ENCODE data around the gene ZC3HAV1.
"Not testable (repeated sequence)": the region's sequence is repeated elsewhere in the genome, so short reads cannot be mapped to it uniquely, and the experiment has no call there.

Gene ZC3HAV1

DNA sequence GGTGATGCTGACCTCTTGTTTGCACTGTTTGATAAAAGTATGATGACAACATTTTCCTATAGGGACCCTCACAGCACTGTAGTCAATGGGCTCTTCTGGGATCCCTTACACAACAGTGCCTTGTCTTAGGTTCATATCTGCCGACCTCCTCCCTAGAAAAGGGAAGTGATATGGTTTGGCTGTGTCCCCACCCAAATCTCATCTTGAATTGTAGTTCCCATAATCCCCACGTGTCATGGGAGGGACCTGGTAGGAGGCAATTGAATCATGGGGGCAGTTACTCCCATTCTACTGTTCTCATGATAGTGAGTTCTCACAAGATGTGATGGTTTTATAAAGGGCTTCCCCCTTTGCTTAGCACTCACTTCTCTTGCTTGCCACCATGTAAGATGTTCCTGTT is 23.1 kb downstream of the ZC3HAV1 start:
- no peak for DNase-seq (ENCODE audit: low spot score)

DNA sequence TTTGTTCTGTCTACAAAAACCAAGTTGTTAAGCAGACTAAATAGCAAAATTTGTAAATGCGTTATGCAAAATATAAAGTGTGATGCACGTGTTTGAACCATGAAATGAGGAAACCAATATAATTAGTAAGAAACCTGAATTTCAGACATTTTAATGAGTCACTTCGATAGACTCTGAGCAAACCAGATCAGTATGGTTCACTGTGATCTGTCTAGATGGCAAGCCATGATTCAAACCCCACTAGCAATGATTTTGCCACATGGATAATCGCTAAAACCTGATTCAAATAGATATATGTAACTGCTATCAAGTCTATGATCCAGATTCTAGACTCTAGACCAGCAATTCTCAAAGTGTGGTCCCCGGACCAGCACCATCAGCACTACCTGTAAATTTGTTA is 24.8 kb downstream of the ZC3HAV1 start:
- no peak for DNase-seq (ENCODE audit: low spot score)

DNA sequence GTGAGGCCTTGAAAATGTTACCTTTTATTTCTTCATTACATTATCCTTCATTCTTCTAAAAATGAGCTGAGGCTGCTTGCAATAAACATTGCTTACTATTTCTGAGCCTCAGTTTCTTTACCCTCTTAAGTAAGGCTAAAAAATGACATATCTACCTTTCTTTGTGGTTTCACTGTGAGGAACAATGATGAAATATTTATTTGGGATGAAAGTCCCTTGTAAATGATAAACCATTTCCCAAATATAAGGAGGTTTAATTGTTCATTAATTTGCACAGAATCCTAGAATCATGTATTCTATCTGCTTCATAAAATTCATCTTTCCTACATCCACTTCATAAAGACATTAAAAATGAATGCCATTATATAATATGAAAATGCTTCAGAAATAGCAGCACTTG is 27.9 kb downstream of the ZC3HAV1 start:
- DNase-seq (ENCODE audit: low spot score) = no peak

DNA sequence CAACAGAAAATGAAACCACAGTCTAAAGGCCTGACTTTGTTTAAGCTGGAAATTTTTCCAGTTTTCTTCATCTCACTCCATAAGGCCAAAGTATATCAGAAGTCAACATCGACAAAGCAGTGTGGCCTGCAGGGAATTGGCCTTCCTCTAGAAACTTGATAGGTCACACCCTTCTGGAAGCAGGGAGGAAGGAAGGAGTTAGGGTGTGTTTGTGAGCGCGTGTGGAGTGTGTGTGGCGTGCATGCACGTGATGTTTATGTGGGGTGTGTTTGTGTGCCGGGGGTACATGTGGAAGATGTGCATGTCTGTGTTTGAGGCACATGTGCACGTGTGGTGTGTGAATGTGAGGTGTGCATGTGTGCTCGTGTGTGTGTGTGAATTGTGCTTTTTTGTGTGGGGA is 28.6 kb downstream of the ZC3HAV1 start:
- DNase-seq (ENCODE audit: low spot score) = no peak

DNA sequence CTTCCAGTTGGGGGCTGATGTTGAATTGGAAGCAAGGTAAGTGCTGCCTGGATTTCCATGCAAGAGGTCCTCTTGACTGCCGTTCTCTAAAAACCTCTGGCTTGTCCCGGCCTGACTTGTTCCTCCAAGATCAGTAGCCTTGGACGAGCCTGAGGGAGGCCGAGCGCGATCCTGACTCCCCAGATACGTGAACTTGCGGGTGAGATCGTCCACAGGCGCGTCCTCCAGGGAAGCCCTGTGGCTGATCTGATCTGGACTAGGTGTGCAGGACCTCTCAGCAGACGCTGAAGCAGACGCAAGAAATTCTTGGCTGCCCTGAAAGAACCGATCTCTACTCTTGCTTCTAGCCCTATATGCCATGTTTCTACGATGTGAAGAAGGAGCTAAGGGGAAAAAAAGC is 29.7 kb downstream of the ZC3HAV1 start:
- DNase-seq (ENCODE audit: low spot score) = no peak

DNA sequence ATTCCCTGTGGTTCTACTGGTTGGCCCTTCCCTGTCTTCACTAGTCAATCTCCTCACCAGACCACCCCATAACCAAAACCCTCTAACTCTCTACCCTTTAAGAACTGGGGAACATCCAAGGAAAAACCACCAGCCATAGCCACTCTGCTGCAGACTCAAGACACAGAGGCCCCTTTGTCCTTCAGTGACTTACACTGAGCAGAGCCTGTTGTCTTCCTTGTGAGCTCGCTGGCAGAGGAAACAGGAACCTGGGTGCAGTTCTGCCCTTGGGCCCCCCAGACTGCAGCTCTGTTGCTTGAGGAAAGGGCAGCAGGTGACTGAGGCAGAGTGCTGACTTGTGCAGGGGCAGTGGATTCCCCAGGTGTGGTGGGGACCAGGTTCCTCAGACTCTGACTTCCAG is 30.6 kb downstream of the ZC3HAV1 start:
- DNase-seq (ENCODE audit: low spot score) = no peak

DNA sequence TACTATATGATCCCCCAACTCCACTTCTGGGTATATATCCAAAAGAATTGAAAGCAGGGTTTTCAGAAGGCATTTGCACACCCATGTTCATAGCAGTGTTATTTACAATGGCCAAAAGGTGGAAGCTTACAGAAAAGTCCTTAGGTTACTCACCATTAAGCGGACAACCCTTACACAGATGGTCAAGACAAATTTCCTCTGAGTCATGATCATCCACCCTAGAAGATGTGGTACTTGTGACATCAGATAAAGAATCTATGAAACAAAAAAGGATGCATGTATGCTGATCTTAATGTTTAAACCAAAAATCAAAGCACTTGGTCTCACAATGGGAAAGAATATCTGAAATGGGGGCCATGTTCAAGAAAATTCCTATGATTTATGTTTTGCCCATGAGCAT is 31.1 kb downstream of the ZC3HAV1 start:
- DNase-seq (ENCODE audit: low spot score) = no peak

DNA sequence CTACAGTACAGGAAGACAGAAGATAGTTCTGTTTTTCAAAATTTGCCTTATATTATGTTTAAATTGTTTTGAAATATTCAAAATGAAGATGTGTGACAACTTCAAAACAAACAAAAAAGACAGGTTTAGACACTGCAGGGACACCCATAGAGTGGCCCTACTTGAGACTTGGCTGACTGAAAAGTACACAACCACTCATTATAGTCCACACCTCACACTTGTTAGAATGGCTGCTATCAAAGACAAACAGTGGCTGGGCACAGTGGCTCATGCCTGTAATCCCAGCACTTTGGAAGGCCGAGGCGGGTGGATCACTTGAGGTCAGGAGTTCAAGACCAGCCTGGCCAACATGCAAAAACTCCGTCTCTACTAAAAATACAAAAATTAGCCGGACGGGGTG is 31.8 kb downstream of the ZC3HAV1 start:
- not testable (repeated sequence) for DNase-seq (ENCODE audit: low spot score)

DNA sequence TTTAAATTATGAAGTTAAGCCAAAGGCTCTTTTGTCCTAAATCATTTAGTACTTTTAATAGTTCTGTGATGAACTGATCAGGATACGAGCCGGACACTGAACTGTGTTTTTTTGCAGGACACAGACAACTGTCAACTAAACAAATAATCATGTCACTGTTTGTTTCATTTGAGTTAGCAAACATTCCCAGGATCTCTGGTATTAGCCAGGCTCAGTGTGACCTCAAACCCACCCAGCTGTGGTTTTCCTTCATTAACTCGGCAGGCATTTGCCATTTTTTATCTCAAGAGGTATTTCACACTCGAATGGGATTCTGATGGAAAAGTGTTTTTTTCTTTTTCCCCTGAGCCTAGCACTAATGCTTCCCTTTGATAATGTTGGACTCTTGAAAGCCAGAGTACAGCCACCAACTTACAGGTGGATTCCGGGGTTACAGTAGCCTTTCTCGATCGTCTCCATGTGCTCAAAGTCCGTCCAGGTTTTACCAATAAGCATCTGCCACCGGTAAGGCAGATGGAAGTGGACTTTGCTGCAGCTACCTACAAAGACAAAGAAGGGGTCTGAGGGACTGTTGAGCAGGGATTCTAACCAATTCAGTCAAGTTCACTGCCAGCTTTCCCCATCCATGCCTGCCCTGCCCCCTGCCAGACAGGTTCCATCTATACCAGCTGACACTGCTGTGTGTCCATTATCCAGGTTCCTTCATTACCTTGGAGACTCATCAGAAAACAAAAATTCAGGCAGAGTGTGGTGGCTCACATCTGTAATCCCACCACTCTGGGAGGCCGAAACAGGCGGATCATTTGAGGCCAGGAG is 33.4 kb downstream of the ZC3HAV1 start:
- no peak for DNase-seq (ENCODE audit: low spot score)

DNA sequence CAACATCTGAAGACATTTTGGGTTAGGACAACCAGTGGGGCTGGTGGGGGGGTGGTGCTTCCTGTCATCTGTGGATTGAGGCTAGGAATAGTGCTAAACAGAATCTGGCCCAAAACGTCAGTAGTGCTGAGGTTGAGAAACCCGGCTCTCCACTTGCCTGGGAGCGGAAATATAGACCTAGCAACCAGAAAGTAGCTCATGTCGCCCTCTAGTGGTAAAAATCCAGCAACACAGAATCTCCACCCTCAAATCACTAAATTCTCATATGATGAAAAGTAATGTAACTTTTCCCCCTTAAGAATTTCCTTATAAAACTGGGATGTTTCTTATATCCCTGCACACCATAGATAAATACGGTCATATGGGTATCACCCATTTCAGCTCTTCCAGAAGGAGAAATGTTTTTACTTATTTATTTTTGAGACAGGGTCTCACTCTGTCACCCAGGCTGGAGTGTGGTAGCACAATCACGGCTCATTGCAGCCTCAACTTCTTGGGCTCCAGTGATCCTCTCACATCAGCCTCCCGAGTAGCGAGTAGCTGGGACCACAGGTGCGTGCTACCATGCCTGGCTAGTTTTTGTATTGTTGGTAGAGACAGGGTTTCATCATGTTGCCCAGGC is 34.4 kb downstream of the ZC3HAV1 start:
- peak; percentile 91 for DNase-seq (ENCODE audit: low spot score)

DNA sequence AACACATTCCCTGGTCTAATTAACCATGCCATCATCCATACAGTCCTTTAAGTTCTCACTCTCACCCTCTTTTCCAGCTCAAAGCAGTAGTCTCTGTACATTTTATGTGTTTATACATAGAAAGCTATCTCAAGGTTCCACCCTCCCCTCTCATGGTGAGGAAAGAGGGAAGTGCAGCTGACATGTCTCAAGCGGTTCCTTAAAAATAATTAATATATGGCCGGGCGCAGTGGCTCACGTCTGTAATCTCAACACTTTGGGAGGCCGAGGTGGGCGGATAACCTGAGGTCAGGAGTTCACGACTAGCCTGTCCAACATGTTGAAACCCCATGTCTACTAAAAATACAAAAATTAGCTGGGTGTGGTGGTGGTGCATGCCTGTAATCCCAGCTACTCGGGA is 36.7 kb downstream of the ZC3HAV1 start:
- no peak for DNase-seq (ENCODE audit: low spot score)

DNA sequence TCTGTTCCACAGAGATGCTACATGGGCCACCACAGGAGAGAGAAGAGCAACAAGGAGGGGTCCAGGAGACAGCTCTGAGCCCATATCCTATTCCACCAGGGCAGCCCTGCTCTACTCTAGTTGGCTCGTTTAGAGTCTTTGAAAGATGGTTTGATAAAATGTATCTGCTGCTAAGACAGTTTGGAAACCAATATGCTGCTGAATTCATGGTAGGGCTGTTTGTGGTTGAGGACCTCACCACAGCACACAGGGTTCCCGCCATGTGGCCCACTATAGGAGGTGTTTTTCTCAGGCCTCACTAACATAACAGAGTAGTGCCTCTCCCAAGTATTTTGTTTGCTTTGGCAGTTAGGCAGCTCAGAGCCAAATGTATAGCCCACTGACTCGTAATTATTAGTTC is 37.8 kb downstream of the ZC3HAV1 start:
- no peak for DNase-seq (ENCODE audit: low spot score)

DNA sequence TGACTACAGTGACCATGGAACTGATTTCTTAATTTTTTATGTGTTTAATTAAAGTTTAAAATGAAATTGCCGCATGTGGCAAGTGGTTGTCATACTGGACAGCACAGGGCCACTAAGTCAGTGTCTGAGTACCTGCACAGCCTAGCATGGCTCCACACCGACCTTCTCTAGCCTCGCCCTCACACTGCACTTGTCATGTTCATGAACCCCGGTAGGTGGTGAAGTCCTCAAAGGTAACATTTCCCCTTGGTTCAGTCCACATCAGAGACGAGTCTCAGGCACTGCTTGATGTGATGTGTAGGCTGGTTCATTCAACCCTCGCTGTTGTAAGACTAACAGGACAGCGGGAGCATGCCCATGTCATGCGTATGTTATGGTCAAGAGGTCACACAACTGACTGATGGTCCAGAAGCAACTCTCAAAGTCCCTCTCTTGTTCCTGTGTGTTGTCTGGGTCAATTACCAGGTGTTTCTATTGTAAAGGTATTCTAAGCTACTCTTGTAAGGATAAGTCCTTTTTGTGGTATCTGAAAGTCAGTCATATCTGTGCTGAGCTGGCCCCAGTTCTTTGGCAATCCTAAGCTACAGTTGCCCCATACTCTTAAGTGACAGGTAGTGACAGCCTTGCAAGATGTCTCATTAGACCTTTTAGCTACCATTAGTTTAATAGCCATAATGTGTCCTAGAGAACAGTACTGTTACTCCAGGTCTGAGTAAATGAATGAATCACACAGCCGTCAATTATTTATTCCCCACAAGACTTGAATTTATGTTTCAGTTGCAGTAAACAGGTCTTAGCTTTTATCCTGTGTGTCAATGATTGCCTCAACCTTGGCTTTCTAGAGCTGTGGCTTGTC is 40.7 kb downstream of the ZC3HAV1 start:
- no peak for DNase-seq (ENCODE audit: low spot score)

DNA sequence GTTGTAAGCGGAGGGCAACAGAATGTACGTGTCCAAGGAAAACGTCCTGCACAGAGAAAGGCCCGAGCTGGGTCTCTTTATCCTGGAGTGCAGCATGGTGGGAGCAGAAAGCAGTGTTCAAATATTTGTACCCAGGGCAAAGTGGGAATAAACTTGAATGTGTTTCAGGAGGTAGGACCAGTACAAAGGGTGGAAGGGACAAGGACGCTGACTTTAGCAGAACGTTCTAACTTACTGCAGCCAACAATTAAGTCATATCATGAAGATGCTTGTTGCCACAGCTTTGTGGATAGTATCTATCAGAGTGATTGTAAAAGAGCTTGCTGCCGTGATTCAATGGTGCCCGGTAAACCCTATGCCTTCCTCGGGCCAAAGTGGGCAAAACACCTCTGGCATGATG is 43.2 kb downstream of the ZC3HAV1 start:
- no peak for DNase-seq (ENCODE audit: low spot score)

DNA sequence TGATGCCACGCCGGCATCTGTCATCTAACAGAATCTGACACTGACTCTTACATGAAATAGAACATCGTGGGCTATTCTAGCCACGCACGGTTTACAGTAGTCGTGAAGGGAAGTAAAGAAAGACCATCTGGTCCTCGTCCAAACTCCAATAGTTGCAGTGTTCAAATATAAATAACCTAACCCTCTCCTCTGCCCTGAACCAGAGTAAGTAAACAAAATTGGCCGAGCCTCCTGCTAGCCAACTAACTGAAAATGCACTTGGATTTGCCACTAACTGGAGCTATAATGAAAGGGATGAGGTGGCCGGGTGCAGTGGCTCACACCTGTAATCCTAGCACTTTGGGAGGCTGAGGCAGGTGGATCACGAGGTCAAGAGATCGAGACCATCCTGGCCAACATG is 44.2 kb downstream of the ZC3HAV1 start:
- DNase-seq (ENCODE audit: low spot score) = no peak

DNA sequence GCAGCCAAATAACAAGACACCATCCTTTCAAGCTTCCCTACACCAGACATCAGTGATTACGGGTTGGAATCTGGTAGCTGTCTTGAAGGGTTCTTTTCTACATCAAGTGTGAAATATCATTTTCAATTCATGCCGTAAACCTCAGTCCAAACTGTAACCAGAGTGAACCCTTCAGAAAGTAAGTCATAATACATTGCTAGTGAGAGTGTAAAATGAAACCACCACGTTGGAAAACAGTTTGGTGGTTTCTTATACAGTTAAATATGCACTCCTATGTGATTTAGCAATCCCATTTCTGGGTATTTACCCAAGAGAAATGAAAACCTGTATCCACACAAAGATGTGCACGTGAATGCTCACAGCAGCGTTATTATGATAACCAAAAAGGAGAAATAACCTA is 48.1 kb downstream of the ZC3HAV1 start:
- no peak for DNase-seq (ENCODE audit: low spot score)

DNA sequence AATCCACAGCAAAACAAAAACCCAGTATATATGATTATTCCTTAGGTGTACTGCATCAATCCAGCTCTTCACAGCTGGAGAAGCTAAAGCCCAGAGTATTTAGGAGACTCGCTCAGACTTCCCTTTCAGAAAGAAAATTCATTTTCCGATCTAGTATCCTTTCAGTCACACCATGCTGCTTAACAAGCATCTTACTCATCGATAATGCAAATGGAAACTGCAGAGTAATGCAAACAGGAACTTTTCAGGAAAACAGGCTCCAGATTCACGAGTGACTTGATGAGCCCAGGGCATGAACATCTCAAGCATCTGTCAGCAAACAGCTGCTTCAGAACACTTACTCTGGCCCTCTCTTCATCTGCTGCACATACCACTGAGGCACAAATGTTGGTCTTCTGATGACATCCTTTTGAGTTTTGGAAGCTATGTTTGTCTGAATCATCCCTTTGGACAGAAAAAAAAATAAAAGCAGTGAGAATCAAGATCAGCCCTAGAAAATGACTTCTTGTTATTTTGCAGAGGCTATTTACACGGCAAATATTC is 48.8 kb downstream of the ZC3HAV1 start:
- no peak for DNase-seq (ENCODE audit: low spot score)

DNA sequence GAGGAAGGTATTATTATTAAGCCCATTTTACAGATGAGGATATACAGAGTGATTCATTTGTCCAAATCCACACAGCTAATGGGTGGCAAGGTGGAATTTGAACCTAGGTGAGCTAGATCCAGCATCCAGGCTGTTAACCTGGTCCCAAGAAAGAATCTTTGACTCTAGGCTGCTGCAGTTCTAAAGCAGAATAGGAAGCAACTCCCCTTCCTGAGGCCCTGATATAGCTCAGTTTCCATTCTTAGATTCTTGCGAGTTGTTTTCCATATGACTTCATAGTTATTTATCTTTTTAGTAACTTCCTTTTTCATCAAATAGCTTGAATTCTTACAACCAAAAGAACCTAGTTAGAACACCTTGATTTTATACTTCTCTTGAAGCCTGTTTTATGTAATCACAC is 49.6 kb downstream of the ZC3HAV1 start:
- no peak for DNase-seq (ENCODE audit: low spot score)

DNA sequence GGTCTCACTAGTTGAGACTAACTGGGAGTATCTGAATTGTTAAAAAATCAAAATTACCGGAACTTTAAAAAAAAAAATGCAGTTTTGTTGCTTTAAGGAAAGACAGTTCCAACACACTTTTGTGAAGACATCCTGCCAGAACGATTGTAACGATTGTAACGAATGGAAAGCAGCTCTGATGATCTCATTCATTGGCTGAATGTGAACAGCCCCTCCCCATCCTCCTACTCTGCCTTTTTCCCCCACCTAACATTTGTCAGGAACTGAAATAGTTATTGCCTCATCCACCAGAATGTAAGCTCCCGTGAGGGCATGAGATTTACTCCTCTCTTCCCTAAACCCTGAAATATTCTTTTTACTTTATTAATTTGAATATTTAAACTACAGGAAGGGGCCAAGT is 50.6 kb downstream of the ZC3HAV1 start:
- no peak for DNase-seq (ENCODE audit: low spot score)

DNA sequence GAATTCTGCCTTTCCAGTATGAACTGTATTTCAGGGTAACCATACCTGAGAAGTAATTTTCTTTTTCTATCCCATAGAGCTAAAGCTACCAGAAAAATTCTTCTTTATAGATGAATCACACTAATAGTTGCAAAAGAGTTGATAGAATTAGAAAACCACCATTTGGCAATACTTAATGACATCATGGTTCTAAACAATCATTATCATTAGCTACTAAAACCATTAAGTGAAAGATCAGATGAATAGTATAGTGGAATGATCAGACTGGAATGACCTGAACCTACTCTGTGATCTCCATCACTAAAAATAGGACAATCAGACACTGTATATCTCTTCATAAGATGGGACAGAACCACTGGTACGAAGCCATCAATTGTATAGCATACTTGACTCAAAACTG is 53.8 kb downstream of the ZC3HAV1 start:
- no peak for DNase-seq (ENCODE audit: low spot score)

DNA sequence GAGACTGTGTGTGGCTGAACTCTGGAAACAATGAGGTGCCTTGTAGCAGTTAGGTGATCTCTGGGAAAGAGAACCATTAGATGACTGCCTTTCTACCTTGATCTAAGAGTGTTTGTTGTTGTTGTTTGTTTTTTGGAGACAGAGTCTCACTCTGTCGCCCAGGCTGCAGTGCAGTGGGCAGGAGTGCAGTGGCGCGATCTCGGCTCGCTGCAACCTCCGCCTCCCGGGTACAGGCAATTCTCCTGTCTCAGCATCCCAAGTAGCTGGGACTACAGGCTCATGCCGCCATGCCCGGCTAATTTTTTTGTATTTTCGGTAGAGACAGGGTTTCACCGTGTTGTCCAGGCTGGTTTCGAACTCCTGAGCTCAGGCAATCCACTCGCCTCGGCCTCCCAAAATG is 54.9 kb downstream of the ZC3HAV1 start:
- DNase-seq (ENCODE audit: low spot score) = not testable (repeated sequence)

DNA sequence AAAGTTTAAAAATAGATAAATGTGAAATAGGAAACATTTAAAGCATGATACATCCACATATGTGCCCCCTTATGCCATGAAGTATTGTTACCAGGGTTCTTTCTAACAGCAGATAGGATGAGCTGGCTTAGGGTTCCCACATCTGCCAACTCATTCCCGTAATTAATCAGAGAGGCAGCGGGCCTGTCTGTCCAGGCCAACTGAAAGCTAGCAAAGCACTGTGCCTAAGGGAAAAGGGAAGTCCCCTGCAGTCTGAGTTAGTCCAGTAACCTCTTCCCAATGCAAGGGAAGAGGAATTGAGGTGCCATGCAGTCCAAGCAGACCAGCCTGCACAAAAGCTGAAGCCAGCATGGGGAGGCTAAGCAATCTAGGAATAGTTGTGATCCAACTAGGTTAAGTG is 55.4 kb downstream of the ZC3HAV1 start:
- no peak for DNase-seq (ENCODE audit: low spot score)

DNA sequence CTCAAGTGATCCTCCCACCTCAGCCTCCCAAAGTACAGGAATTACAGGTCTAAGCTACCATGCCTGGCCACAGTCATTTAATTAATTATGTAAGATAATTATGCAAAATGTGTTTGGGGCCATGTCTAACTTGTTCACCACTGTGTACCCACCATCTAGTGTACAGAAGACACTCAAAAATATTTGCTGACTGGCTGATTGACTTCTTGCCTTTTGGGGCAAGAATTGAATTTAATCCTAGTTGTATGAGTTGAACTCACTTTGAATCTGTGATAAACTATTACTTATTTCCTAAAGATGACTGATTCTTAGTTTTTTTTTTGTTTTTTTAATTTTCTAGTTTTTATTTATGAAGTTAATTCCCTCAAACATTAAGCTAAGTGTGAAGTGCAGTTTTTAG is 57.9 kb downstream of the ZC3HAV1 start:
- DNase-seq (ENCODE audit: low spot score) = no peak

All from NAMALWA (cell line).